Measurements from ENCODE around the gene ZP1. TPM values are rescaled to one million over a fixed set of nuclear protein-coding genes. Genes with fewer than 3 reads are reported as not detected.

Gene ZP1
- total and polyA plus RNA-seq, 12 donors = 0.16 to 0.51 (median 0.33) TPM; not detected in 7

- Histone ChIP-seq H3K27ac (no peak overlapping the region), H3K4me1 (peaks cover 0 to 14% (median 5%) of the 10 kb centered on the region in 9 donors), H3K36me3 (peaks cover 12 to 92% (median 53%) of the 10 kb centered on the region in 9 donors), H3K27me3 (no peaks in the 10 kb centered on the region), H3K9me3 (no peaks in the 10 kb centered on the region), H3K4me3 (no peak overlapping the region)
- no peak for ATAC-seq
- intact Hi-C loops (cut with DNase I) = loop anchor here in 7 of 10 donors (5.0 to 10.0 kb wide), 3 partner anchors 63 to 121 kb away; no protein-coding TSS in a partner anchor
- 85 to 89% methylated on average over 5 of the region's 5 CpGs for WGBS, 2 donors
- no peak for TF ChIP-seq CTCF (IDR thresholded peaks at IDR 0.05)
- DNase-seq = no peak
These were observed 28.3 kb downstream of the ZP1 start for GRCh38 chr11:60895687-60896086.

- Histone ChIP-seq H3K4me3 (no peak overlapping the region), H3K4me1 (peaks cover 0 to 12% (median 0%) of the 10 kb centered on the region in 9 donors), H3K27me3 (no peaks in the 10 kb centered on the region), H3K9me3 (no peaks in the 10 kb centered on the region), H3K27ac (no peak overlapping the region), H3K36me3 (peaks cover 12 to 100% (median 70%) of the 10 kb centered on the region in 9 donors)
- TF ChIP-seq CTCF (IDR thresholded peaks at IDR 0.05) = no peak
- DNase-seq (no peak), ATAC-seq (no peak)
- intact Hi-C loops (cut with DNase I) = loop anchor here in 7 of 10 donors (5.0 to 10.0 kb wide), 3 partner anchors 65 to 123 kb away; no protein-coding TSS in a partner anchor
- WGBS, 2 donors = 93 to 96% methylated on average over 4 of the region's 4 CpGs
These were observed 30.2 kb downstream of the ZP1 start for GRCh38 chr11:60897496-60897895.

- ATAC-seq (peak in 7 of 8 donors; percentile 54 to 74 (median 69)), DNase-seq (no peak)
- intact Hi-C loops (cut with DNase I) = loop anchor here in 9 of 10 donors (1.0 to 10.0 kb wide), 4 partner anchors 67 to 124 kb away; no protein-coding TSS in a partner anchor
- Histone ChIP-seq H3K4me1 (peaks cover 0 to 17% (median 6%) of the 10 kb centered on the region in 9 donors), H3K9me3 (no peaks in the 10 kb centered on the region), H3K36me3 (peaks cover 12 to 99% (median 64%) of the 10 kb centered on the region in 9 donors), H3K27me3 (no peaks in the 10 kb centered on the region), H3K4me3 (no peak overlapping the region), H3K27ac (peak overlapping the region in 1 of 10 donors; percentile 9)
- WGBS, 2 donors = 58 to 59% methylated on average over 12 of the region's 12 CpGs
- TF ChIP-seq CTCF (IDR thresholded peaks at IDR 0.05) = peak; percentile 93 to 99 (median 95)
These were observed 31.9 kb downstream of the ZP1 start for GRCh38 chr11:60899046-60899936.

- Histone ChIP-seq H3K27me3 (no peaks in the 10 kb centered on the region), H3K9me3 (no peaks in the 10 kb centered on the region), H3K4me3 (no peak overlapping the region), H3K36me3 (peaks cover 12 to 92% (median 58%) of the 10 kb centered on the region in 9 donors), H3K27ac (no peak overlapping the region), H3K4me1 (peaks cover under 1 to 24% (median 13%) of the 10 kb centered on the region in 9 donors)
- DNase-seq (no peak), ATAC-seq (no peak)
- WGBS, 2 donors = 62 to 81% methylated on average over 4 of the region's 4 CpGs
- intact Hi-C loops (cut with DNase I) = loop anchor here (1.0 to 10.0 kb wide), 4 partner anchors 68 to 125 kb away; no protein-coding TSS in a partner anchor
- no peak for TF ChIP-seq CTCF (IDR thresholded peaks at IDR 0.05)
These were observed 32.6 kb downstream of the ZP1 start for GRCh38 chr11:60899977-60900376.
